ENCODE results near the gene LIMS3.
"Not testable (repeated sequence)": the region's sequence is repeated elsewhere in the genome, so short reads cannot be mapped to it uniquely, and the experiment has no call there.

The LIMS3 gene

GRCh38 chr2:109927803-109928202 is 29.3 kb downstream of the LIMS3 start:
- H3K27ac ChIP-seq, result not testable (repeated sequence)

GRCh38 chr2:109929222-109929621 is 30.7 kb downstream of the LIMS3 start:
- not testable (repeated sequence) for H3K27ac ChIP-seq

GRCh38 chr2:109936534-109936933 is 38.0 kb downstream of the LIMS3 start:
- H3K27ac ChIP-seq, result not testable (repeated sequence)

- not testable (repeated sequence) for H3K27ac ChIP-seq
Measured at GRCh38 chr2:109945362-109945761, 46.9 kb downstream of the LIMS3 start.

GRCh38 chr2:109947262-109947958 is 48.9 kb downstream of the LIMS3 start:
- H3K27ac ChIP-seq, result not testable (repeated sequence)

GRCh38 chr2:109947959-109948520 is 49.6 kb downstream of the LIMS3 start:
- H3K27ac ChIP-seq, result not testable (repeated sequence)

- H3K27ac ChIP-seq, result not testable (repeated sequence)
Measured at GRCh38 chr2:109950146-109950843, 51.8 kb downstream of the LIMS3 start.

- not testable (repeated sequence) for H3K27ac ChIP-seq
Measured at GRCh38 chr2:109963942-109964341, 65.5 kb downstream of the LIMS3 start.

- H3K27ac ChIP-seq, result not testable (repeated sequence)
Measured at GRCh38 chr2:109965482-109965881, 67.0 kb downstream of the LIMS3 start.

- H3K27ac ChIP-seq, result not testable (repeated sequence)
Measured at GRCh38 chr2:109966107-109966736, 67.7 kb downstream of the LIMS3 start.

- H3K27ac ChIP-seq, result not testable (repeated sequence)
Measured at GRCh38 chr2:109966858-109967257, 68.4 kb downstream of the LIMS3 start.

- H3K27ac ChIP-seq, result not testable (repeated sequence)
Measured at GRCh38 chr2:109969864-109970263, 71.4 kb downstream of the LIMS3 start.

- H3K27ac ChIP-seq, result not testable (repeated sequence)
Measured at GRCh38 chr2:109971710-109972109, 73.2 kb downstream of the LIMS3 start.
